SIG-M5 treated with dmso at 0.1 percent for 504 hours (cell line): Measurements from ENCODE around the gene NSMCE3.
"Not testable (repeated sequence)": the region's sequence is repeated elsewhere in the genome, so short reads cannot be mapped to it uniquely, and the experiment has no call there.

Experiments
- DNase-seq: peaks from one replicate; lab custom pipeline; 2025; ENCODE audit not compliant: unreplicated experiment; lab: John Stamatoyannopoulos, UW

NSMCE3 gene

DNA sequence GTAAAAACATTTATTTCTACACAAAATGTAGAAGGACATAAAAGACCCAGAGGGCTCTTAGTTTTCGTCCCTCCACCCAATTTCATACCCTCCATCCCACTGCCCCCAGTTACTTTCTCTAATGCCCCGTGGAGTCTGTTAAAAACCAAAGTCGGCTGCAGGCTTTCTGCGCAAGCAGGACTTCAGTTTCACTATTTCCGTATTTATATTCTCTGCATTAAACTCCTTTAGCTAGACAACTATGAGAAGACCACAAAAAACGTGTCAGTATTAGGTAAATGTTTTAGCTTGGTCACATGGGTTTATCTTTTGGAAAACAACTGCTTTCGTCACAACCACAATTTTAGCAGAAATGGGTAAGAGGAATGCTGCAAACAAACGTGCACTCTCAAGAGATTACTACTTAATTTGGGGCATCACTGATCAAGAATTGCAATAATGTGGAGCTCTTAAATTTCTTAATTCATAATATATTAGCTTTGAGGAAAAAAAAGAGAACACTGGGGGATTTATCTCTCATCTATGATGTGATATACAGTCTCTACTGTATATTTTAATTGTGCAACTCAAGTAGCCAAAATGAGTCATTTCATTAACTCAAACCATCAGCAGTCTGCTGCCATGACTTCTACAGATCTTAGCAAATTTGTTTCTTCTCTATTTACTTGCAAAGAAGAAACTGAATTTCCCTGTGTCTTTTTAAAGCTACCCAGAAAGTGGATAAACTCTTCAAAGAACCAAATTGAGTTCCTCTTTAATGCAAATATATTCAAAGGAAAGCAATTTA lies 740 bp upstream of the NSMCE3 start:
- DNase-seq: peak; percentile 47

GRCh38 chr15:29268706-29269484 lies 727 bp downstream of the NSMCE3 start:
- DNase-seq: peak; percentile 5

GRCh38 chr15:29266052-29266582 lies 3.5 kb downstream of the NSMCE3 start:
- DNase-seq: no peak

DNA sequence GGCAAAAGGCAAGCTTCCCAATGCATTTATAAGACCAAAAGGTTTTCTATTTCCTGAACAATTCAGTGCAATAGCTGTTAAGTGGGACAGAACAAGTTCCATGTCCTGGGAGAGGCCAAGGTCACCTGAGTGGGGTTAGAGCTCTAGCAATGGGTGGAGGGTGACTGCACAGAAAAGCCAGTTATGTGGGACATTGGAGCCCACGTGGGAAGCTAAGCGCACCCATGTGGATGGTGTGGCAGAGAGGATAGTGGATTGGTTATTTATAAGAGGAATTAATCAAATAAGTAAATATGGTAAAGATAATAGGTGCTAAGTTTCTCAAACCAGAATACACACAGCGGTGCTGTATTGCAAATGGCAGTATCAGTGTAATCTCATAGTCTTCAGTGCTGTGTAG lies 6.3 kb downstream of the NSMCE3 start:
- no peak for DNase-seq

- DNase-seq: no peak
Measured at GRCh38 chr15:29262738-29263137, 6.9 kb downstream of the NSMCE3 start.

DNA sequence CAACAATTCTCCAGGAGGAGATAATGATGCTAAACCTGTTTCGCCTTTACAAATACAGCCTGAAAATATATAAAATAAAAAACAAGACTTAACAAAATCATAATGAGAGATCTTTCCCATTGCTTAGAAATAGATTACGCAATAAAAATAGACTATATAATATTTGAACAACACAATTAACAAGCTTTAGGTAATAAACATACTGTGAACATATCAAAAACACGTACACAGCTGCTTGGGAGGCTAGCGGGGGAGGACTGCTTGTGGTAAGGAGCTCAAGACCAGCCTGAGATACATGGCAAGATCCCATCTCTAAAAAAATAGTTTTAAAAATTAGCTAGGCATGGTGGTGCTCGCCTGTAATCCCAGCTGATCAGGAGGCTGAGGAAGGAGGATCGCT lies 8.7 kb downstream of the NSMCE3 start:
- DNase-seq: no peak

DNA sequence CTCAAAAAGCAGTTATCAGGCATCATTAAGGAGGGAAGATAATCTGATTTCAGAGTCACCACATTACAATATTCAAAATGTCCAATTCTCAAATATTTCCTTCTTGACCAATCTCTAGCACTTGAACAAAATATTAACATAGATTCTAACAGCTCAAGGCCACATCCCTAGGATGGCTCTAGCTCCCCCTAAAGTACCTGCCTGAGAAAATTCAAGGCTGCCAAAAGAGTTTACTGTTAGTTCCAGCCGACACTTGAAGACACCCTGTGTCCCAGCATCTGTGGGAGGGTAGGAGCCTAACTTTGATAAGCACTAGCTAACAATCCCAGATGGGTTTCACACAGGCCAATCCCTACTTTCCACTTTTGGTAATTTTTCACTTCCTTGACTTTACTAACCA lies 10.4 kb downstream of the NSMCE3 start:
- DNase-seq: no peak

- DNase-seq: no peak
Measured at GRCh38 chr15:29252234-29252633, 17.4 kb downstream of the NSMCE3 start.

DNA sequence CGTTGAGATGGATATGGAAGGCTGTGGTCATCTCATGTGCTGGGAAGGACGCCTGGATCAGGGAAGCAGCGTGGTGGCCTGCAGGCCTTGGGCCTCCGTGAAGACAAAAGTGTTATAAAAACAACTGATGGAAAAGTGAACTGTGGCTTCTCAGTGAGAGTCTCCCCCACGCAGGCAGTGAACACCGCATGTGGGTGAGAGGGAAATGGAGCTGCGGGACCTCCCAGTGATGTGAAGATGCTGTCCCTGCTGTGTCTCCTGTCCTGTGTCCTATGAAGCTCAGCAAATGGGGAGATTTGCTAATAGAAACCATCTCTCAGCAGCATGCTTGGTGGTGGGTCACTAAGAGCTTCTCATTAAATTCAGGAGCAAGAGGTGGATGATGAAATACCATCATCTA lies 25.1 kb downstream of the NSMCE3 start:
- no peak for DNase-seq

DNA sequence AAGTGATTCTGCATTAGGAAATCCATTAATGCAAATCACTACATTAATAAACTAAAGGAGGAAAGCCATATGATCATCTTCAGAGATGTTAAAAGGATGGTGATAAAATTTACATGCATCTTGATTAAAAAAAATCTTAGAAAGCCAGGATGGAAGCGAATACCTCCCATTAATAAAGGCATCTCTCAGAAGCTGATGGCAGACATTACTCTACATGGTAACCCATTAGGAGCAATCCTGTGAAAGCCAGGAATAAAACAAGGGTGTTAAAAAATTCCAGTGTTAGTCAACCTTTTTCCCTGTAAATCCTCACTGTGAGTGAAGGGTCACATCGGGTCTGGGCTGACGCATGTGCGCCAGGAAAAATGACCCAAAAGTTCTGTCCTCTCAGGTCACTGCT lies 25.5 kb downstream of the NSMCE3 start:
- no peak for DNase-seq

GRCh38 chr15:29242456-29243242 lies 27.0 kb downstream of the NSMCE3 start:
- no peak for DNase-seq

- DNase-seq: no peak
Measured at GRCh38 chr15:29241207-29241606, 28.4 kb downstream of the NSMCE3 start.

GRCh38 chr15:29239395-29239794 lies 30.2 kb downstream of the NSMCE3 start:
- DNase-seq: no peak

GRCh38 chr15:29233566-29233965 lies 36.1 kb downstream of the NSMCE3 start:
- no peak for DNase-seq

DNA sequence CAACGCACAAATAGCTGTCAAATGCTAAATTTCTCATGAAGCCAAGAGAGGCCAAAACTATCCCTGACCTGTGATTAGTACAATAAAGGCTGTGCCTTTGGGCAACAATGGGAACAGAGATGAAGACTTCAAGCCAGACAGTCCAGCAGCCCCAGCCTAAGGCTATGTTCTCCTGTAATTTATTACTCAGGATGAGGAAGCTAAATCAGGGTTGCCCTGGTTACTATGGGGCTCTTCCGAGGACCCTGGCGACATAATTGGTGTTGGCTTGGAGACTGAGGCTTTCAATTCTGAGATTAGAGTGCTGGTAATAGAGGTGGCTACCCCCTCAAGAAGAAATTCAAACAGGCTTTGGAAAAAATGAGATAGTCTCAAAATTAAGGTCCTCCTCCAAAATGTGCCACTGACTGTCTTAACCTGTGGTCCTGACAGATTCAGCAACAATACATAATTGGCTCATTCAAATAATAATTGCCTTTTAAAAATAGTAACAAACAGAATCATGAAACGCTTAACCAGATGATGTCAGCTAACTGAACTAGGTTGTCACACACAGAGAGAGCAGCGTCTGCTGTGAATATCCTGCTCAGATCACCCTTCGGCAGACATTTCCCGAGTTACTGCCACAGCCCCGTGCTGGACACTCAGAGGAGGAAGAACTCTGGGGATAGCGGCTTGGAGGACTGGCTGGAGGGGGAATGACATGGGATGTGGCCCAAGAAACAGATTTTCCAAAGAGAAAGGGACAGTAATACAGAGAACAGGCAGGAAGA lies 43.0 kb downstream of the NSMCE3 start:
- no peak for DNase-seq

GRCh38 chr15:29225534-29226234 lies 43.9 kb downstream of the NSMCE3 start:
- DNase-seq: no peak

DNA sequence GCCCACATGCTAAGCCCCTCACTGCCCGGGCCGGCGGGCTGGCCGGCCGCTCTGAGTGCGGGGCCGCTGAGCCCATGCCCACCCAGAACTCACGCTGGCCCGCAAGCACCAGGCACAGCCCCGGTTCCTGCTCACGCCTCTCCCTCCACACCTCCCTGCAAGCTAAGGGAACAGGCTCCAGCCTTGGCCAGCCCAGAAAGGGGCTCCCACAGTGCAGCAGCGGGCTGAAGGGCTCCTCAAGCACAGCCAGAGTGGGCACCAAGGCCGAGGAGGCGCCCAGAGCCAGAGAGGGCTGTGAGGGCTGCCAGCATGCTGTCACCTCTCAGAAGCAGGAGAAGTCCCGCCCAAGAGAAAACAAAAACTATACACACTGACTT lies 44.6 kb downstream of the NSMCE3 start:
- not testable (repeated sequence) for DNase-seq

DNA sequence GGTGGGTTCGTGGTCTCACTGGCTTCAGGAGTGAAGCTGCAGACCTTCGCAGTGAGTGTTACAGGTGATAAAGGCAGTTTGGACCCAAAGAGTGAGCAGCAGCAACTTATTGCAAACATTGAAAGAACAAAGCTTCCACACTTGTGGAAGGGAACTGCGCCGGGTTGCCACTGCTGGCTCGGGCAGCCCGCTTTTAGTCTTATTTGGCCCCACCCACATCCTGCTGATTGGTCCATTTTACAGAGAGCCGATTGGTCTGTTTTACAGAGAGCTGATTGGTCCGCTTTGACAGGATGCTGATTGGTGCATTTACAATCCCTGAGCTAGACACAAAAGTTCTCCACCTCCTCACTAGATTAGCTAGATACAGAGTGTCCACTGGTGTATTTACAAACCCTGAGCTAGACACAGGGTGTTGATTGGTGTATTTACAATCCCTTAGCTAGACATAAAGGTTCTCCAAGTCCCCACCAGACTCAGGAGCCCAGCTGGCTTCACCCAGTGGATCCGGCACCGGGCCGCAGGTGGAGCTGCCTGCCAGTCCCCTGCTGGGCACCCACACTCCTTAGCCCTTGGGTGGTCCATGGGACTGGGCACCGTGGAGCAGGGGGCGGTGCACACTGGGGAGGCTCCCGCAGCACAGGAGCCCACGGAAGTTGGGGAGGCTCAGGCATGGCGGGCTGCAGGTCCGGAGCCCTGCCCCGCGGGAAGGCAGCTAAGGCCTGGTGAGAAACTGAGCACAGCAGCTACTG lies 45.2 kb downstream of the NSMCE3 start:
- not testable (repeated sequence) for DNase-seq

- no peak for DNase-seq
Measured at GRCh38 chr15:29223640-29224039, 46.0 kb downstream of the NSMCE3 start.
